Suprapubic skin (tissue), 4 donors: Measurements from ENCODE around the gene MAML2. TPM values are rescaled to one million over a fixed set of nuclear protein-coding genes. Genes with fewer than 3 reads are reported as not detected.

Source experiments
- DNase-seq, 2 donors: peaks; one replicate each; pipeline ENCODE4 v3.0.0-alpha.2; 2019; ENCODE audit warnings: low spot score in 2 of 2
- H3K27ac ChIP-seq: fragments of 200-600 bp; sonication (generic); one replicate; pipeline ENCODE4 v1.5.1; 2019
- H3K27me3 ChIP-seq: fragments of 200-600 bp; sonication (generic); one replicate; pipeline ENCODE4 v1.5.1; 2019
- H3K36me3 ChIP-seq: fragments of 200-600 bp; sonication (generic); one replicate; pipeline ENCODE4 v1.5.1; 2019
- H3K4me1 ChIP-seq: fragments of 200-600 bp; sonication (generic); one replicate; pipeline ENCODE4 v1.5.1; 2019
- H3K4me3 ChIP-seq: fragments of 200-600 bp; sonication (generic); one replicate; pipeline ENCODE4 v1.5.1; 2019; ENCODE audit warnings: mild to moderate bottlenecking
- H3K9me3 ChIP-seq: fragments of 200-600 bp; sonication (generic); one replicate; pipeline ENCODE4 v1.5.1; 2019
- CTCF ChIP-seq, 2 donors: fragments of 200-600 bp in 1 of 2; fragments of 450-650 bp in 1 of 2; sonication (generic) in 1 of 2; IDR thresholded peaks; one replicate each; pipeline ENCODE4 v1.5.1; 2016 to 2019; ENCODE audit warnings: antibody characterized with exemption in 2 of 2, mild to moderate bottlenecking in 1 of 2, moderate library complexity in 1 of 2
- EP300 ChIP-seq: sonication (generic); formaldehyde crosslinking; IDR thresholded peaks from one replicate; pipeline ENCODE4 v1.6.1; 2017; ENCODE audit warnings: antibody characterized with exemption
- POLR2A ChIP-seq, 2 donors: fragments of 450-650 bp; IDR thresholded peaks; one replicate each; pipeline ENCODE4 v1.6.1; 2017; ENCODE audit warnings: antibody characterized with exemption in 2 of 2, mild to moderate bottlenecking in 2 of 2, moderate library complexity in 2 of 2
- POLR2AphosphoS5 ChIP-seq, 3 donors: sonication (generic); formaldehyde crosslinking; IDR thresholded peaks; one replicate each; pipeline ENCODE4 v1.6.1; 2017; ENCODE audit warnings: antibody characterized with exemption in 3 of 3
- WGBS: methylation state at CpG from one replicate; pipeline ENCODE4 v1.1.5; 2018; 5-methylcytosine and 5-hydroxymethylcytosine counted together
- total RNA-seq, 4 donors: library from RNA; depleted of rRNA; stranded (reverse); fragments of >200 nt; gene quantifications; one replicate each; pipeline ENCODE4 v1.1.0, GENCODE V29; 2016

Gene MAML2
- total RNA-seq, 4 donors from 2014 or later: 24.9 to 44.4 (median 30.9) TPM

- Histone ChIP-seq H3K27me3 (no peaks in the 10 kb centered on the region), H3K27ac (peak overlapping the region; percentile 80), H3K4me1 (peaks cover 65% of the 10 kb centered on the region), H3K9me3 (no peaks in the 10 kb centered on the region), H3K36me3 (no peaks in the 10 kb centered on the region), H3K4me3 (no peak overlapping the region)
- no peak for DNase-seq
- no peak for TF ChIP-seq CTCF (IDR thresholded peaks at IDR 0.05)
- TF ChIP-seq EP300: no peak
- TF ChIP-seq POLR2A (IDR thresholded peaks at IDR 0.05): no peak
- no peak for TF ChIP-seq POLR2AphosphoS5 (IDR thresholded peaks at IDR 0.05)
These were observed 127.2 kb downstream of the MAML2 start for GRCh38 chr11:96215826-96216225.

- 24% methylated on average over 7 of the region's 7 CpGs for WGBS
- H3K27ac ChIP-seq: peak overlapping the region; percentile 80
- no peaks in the 10 kb centered on the region for H3K36me3 ChIP-seq
- peaks cover 59% of the 10 kb centered on the region for H3K4me1 ChIP-seq
- TF ChIP-seq POLR2AphosphoS5 (IDR thresholded peaks at IDR 0.05): no peak
- no peak for TF ChIP-seq POLR2A (IDR thresholded peaks at IDR 0.05)
- no peak for TF ChIP-seq CTCF (IDR thresholded peaks at IDR 0.05)
- no peak for TF ChIP-seq EP300
- no peak for DNase-seq
- H3K4me3 ChIP-seq: no peak overlapping the region
- H3K27me3 ChIP-seq: no peaks in the 10 kb centered on the region
- H3K9me3 ChIP-seq: no peaks in the 10 kb centered on the region
These were observed 127.7 kb downstream of the MAML2 start for GRCh38 chr11:96215110-96215782.

DNA sequence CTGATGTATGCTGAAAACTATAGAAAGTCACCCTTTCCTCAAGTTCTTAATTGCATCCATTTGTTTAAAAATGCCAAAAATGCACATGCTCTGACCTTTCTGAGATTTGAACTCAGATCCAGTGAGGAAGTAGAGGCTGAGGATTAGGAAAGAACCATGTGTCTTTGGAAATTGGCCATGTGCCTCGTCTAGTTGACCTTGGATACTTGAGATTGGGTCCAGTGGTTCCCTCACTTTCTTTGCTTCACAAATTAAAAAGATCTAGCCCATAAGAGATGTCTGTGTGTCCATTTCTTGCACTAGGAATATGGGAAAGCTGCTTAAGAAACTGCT is 128.3 kb downstream of the MAML2 start:
- TF ChIP-seq POLR2AphosphoS5 (IDR thresholded peaks at IDR 0.05): no peak
- TF ChIP-seq POLR2A (IDR thresholded peaks at IDR 0.05): no peak
- no peak for TF ChIP-seq CTCF (IDR thresholded peaks at IDR 0.05)
- no peak for DNase-seq
- Histone ChIP-seq H3K9me3 (no peaks in the 10 kb centered on the region), H3K4me3 (no peak overlapping the region), H3K4me1 (peaks cover 54% of the 10 kb centered on the region), H3K27ac (peak overlapping the region; percentile 80), H3K27me3 (no peaks in the 10 kb centered on the region), H3K36me3 (no peaks in the 10 kb centered on the region)
- WGBS: 40% methylated on average over 1 of the region's 1 CpG

- Histone ChIP-seq H3K4me1 (peaks cover 59% of the 10 kb centered on the region), H3K9me3 (no peaks in the 10 kb centered on the region), H3K4me3 (no peak overlapping the region), H3K27me3 (no peaks in the 10 kb centered on the region), H3K36me3 (no peaks in the 10 kb centered on the region), H3K27ac (peak overlapping the region; percentile 80)
- DNase-seq: no peak
- WGBS: 58% methylated on average over 2 of the region's 2 CpGs
- no peak for TF ChIP-seq EP300
- no peak for TF ChIP-seq POLR2AphosphoS5 (IDR thresholded peaks at IDR 0.05)
- no peak for TF ChIP-seq POLR2A (IDR thresholded peaks at IDR 0.05)
- TF ChIP-seq CTCF (IDR thresholded peaks at IDR 0.05): no peak
These were observed 129.5 kb downstream of the MAML2 start for GRCh38 chr11:96213500-96213899.

- H3K36me3 ChIP-seq: no peaks in the 10 kb centered on the region
- 89% methylated on average over 2 of the region's 2 CpGs for WGBS
- TF ChIP-seq CTCF (IDR thresholded peaks at IDR 0.05) (no peak), POLR2A (IDR thresholded peaks at IDR 0.05) (no peak), POLR2AphosphoS5 (IDR thresholded peaks at IDR 0.05) (no peak), EP300 (no peak)
- DNase-seq: no peak
- peaks cover 74% of the 10 kb centered on the region for H3K4me1 ChIP-seq
- H3K27ac ChIP-seq: peak overlapping the region; percentile 80
- H3K9me3 ChIP-seq: no peaks in the 10 kb centered on the region
- no peak overlapping the region for H3K4me3 ChIP-seq
- no peaks in the 10 kb centered on the region for H3K27me3 ChIP-seq
These were observed 131.6 kb downstream of the MAML2 start for GRCh38 chr11:96211436-96211835.
